Hepatocyte (in vitro differentiated cells): ENCODE measurements around the gene SLAMF9.

Source experiments
- CTCF ChIP-seq: fragments of 200-600 bp; sonication (generic); IDR thresholded peaks from 2 replicates; pipeline ENCODE4 v1.5.1; 2016; ENCODE audit warnings: antibody characterized with exemption, mild to moderate bottlenecking; ENCODE audit not compliant: poor library complexity
- EZH2phosphoT487 ChIP-seq: fragments of 200-600 bp; sonication (generic); IDR thresholded peaks from one replicate; pipeline ENCODE4 v1.6.1; 2018; ENCODE audit warnings: antibody characterized with exemption, mild to moderate bottlenecking, low read depth, moderate library complexity; ENCODE audit not compliant: unreplicated experiment, severe bottlenecking

DNA sequence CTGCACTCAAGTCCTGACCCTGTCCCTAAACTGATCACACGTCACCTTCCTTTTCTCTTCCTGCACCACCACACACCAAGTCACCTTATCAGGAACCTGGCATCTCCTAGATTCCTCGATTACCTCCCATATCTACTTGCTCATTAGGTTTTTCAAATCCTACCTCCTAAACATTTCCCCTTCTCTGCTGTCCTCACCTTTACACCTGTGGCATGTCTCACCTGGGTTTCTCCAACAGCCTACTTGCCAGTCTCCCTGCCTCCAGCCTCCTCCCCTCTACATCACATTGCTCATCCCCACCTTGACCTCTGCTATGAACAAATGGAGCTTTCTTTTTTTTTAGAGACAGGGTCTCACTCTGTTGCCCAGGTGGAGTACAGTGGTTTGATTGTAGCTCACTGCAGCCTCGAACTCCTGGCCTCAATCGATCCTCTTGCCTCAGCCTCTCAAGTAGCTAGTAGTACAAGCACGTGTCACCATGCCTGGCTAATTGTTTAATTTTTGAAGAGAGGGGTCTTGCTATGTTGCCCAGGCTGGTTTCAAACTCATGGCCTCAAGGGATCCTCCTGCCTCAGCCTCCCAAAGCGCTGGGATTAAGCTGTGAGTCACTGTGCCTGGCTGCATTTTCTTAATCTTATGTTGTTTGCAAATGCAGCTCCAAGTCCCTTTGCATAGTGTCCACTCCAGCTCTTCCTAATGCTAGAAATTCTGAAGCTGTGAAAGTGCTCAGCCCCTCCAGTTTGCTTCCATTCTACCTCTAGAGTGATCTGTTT, 14.9 kb downstream of the SLAMF9 start:
- no peak for TF ChIP-seq CTCF
- no peak for TF ChIP-seq EZH2phosphoT487
